Left ventricle myocardium inferior (tissue), 1 donor: ENCODE results near the gene SEC14L1. TPM values are rescaled to one million over a fixed set of nuclear protein-coding genes. Genes with fewer than 3 reads are reported as not detected.

Source experiments
- DNase-seq: peaks from one replicate; pipeline ENCODE4 v3.0.0-alpha.2; 2020
- H3K27ac ChIP-seq: fragments of 200-600 bp; replicated peaks from 2 replicates; pipeline ENCODE4 v1.8.0; 2021
- H3K27me3 ChIP-seq: fragments of 200-600 bp; 2 replicates; pipeline ENCODE4 v1.8.0; 2021; ENCODE audit warnings: low read depth
- H3K36me3 ChIP-seq: fragments of 200-600 bp; 2 replicates; pipeline ENCODE4 v1.8.0; 2021
- H3K4me1 ChIP-seq: fragments of 200-600 bp; 2 replicates; pipeline ENCODE4 v1.8.0; 2021
- H3K4me3 ChIP-seq: fragments of 200-600 bp; 2 replicates; pipeline ENCODE4 v1.8.0; 2021; ENCODE audit warnings: mild to moderate bottlenecking, moderate library complexity
- H3K9me3 ChIP-seq: fragments of 200-600 bp; replicated peaks from 2 replicates; pipeline ENCODE4 v1.8.0; 2021
- intact Hi-C: fragments of 100-400 bp; cut with micrococcal nuclease; formaldehyde crosslinking; loops from one replicate; pipeline ENCODE4 v1.11.0; 2022
- total RNA-seq: library from RNA; stranded (reverse); fragmentation: NEBNext Ultra II Directional; extraction: Animal tissue kit (Norgen Biotek cat#: 25700); gene quantifications from one replicate; pipeline ENCODE4 v1.2.1, GENCODE V29; 2021
- TF ChIP-seq, protein P1 (sequence below): fragments of 200-600 bp; IDR thresholded peaks from 2 replicates; pipeline ENCODE4 v1.8.0; 2021; ENCODE audit warnings: antibody characterized with exemption, mild to moderate bottlenecking, borderline replicate concordance
- donor health status: DM: no; HTN: yes; CAD: no; lungs with severe emphysema.

The SEC14L1 gene
- total RNA-seq, 1 donor from 2014 or later = 55.5 TPM

DNA sequence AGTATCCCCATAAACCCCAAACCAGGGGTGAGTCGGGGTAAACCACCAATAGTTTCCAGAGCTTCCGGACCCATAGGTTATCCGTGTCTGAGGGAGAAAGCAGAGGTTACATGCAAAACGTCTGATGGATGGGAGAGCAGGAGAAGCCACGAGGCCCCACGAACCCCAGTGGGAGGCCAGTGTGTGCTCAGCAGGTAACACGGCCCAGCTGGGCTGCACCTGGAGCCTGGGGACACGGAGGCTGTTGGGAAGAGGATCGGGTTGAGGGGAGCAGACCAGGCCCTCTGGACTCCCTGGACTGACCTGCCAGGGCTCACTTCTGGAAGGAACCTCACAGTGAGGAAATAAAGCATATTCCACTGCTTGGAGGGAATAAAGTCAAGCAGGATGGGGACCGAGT, 78.1 kb downstream of the SEC14L1 start:
- intact Hi-C loops = no loop called here
- Histone ChIP-seq H3K36me3 (peaks cover 51% of the 10 kb centered on the region), H3K27ac (no peak overlapping the region), H3K27me3 (no peaks in the 10 kb centered on the region), H3K4me1 (peaks cover 58% of the 10 kb centered on the region), H3K4me3 (no peak overlapping the region), H3K9me3 (no peaks in the 10 kb centered on the region)
- TF ChIP-seq, protein P1, sequence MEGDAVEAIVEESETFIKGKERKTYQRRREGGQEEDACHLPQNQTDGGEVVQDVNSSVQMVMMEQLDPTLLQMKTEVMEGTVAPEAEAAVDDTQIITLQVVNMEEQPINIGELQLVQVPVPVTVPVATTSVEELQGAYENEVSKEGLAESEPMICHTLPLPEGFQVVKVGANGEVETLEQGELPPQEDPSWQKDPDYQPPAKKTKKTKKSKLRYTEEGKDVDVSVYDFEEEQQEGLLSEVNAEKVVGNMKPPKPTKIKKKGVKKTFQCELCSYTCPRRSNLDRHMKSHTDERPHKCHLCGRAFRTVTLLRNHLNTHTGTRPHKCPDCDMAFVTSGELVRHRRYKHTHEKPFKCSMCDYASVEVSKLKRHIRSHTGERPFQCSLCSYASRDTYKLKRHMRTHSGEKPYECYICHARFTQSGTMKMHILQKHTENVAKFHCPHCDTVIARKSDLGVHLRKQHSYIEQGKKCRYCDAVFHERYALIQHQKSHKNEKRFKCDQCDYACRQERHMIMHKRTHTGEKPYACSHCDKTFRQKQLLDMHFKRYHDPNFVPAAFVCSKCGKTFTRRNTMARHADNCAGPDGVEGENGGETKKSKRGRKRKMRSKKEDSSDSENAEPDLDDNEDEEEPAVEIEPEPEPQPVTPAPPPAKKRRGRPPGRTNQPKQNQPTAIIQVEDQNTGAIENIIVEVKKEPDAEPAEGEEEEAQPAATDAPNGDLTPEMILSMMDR = no peak
- no peak for DNase-seq

DNA sequence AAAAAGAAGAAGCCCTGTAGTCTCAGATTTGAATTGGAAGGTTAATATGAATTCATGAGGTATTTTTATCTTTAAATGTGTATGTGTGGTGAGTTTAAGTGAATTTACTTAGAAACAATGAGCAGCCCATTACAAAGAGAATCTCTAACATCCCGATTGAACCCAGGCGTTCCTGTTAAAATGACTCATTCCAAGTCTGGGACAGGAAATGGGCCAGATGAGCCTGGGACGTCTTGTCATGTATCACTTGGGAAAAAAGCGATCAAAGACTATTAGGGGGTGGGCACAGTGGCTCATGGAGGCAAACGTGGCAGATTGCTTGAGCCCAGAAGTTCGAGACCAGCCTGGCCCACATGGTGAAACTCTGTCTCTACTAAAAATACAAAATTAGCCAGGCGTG, 81.6 kb downstream of the SEC14L1 start:
- peaks cover 25% of the 10 kb centered on the region for H3K36me3 ChIP-seq
- intact Hi-C loops = no loop called here
- no peak for DNase-seq
- no peaks in the 10 kb centered on the region for H3K9me3 ChIP-seq
- no peak overlapping the region for H3K4me3 ChIP-seq
- no peaks in the 10 kb centered on the region for H3K27me3 ChIP-seq
- TF ChIP-seq, protein P1 = no peak
- peaks cover 44% of the 10 kb centered on the region for H3K4me1 ChIP-seq
- peak overlapping the region; percentile 78 for H3K27ac ChIP-seq

DNA sequence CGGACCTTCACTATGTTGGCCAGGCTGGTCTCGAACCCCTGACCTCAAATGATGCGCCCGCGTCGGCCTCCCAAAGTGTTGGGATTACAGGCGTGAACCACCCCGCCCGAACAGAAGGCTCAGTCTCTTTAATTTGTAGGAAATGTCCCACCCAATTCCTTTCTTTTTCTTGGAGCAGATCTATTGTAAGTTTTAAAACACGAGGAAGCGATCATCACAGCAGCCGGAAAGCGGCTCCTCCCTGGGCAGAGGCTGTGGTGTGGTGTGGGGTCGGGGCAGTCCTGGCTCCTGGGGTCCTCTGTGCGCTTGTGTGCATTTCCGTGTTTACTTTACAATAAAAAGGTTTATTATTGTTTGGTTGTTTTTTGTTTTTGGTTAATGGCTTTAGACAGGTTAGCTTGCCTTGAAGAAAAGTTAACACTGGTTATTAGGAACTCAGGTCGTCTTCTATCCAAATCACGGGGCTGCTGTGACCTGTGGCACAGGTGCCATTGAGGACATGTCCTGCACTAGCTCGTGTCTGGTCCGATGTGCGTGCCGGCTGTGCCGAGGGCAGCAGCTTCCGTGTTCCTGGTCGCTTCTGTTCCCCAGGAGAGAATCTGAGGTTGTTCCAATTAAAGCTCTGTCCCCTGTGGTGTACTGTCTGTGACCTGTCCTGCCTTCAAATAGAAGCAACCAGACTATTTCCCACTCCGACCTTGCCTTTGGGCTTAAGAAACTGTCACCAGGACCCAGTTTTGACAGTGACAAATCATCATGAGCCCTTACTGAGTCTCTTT, 83.1 kb downstream of the SEC14L1 start:
- Histone ChIP-seq H3K27ac (peak overlapping the region; percentile 78), H3K4me1 (peaks cover 50% of the 10 kb centered on the region), H3K27me3 (no peaks in the 10 kb centered on the region), H3K4me3 (no peak overlapping the region), H3K9me3 (no peaks in the 10 kb centered on the region), H3K36me3 (peaks cover 12% of the 10 kb centered on the region)
- intact Hi-C loops = no loop called here
- no peak for DNase-seq
- TF ChIP-seq, protein P1 = no peak

DNA sequence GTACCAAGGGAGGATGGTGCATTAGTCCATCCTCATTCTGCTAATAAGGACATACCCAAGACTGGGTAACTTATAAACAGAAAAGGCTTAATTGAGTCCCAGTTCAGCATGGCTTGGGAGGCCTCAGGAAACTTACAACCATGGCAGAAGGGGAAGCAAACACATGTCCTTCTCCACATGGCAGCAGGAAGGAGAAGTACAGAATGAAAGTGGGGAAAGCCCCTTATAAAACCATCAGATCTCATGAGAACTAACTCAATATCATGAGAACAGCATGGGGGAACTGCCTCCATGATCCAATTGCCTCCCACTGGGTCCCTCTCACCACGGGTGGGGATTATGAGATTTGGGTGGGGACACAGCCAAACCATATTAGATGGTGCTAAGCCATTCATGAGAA, 84.5 kb downstream of the SEC14L1 start:
- Histone ChIP-seq H3K27me3 (no peaks in the 10 kb centered on the region), H3K36me3 (no peaks in the 10 kb centered on the region), H3K9me3 (no peaks in the 10 kb centered on the region), H3K4me3 (no peak overlapping the region), H3K27ac (peak overlapping the region; percentile 15), H3K4me1 (peaks cover 50% of the 10 kb centered on the region)
- intact Hi-C loops = no loop called here
- DNase-seq = no peak
- TF ChIP-seq, protein P1 = no peak

DNA sequence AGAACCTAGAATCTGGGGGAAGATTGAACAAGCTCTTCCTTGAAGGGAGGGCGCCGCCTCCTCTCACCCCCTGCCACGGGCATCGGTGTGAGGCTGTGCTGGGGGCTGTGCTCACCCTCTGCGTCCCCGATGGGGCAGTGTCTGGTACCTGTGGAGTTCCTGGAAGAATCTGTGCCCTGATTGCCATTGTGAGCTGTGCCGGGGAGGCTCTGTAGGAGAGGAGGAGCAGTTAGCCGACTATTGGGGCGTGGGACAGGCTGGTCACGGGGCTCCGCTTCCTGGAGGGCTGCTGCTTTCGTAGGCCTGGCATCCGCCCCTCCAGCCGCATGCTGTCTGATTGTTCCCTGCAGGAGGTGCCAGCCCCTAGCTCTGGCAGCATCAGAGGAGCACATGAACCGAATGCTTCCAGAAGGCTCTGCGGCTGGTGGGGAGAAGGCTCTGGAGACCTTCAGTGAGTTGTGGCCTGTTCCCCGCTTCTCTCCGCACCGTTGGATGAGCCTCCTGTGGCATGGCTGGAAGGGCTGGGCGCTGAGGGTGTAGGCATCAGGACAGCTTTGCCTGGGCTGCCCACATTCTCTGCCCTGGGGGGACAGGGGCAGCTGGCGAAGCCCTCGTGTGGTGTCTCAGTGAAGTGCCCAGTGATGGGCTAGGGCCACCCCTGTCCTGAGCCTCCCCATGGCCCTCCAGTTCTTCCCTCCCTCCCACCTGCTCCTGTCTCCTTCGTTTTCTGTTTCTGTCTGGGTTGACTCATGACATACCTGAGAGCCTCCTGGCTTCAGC, 86.9 kb downstream of the SEC14L1 start:
- peak overlapping the region; percentile 23 for H3K4me3 ChIP-seq
- H3K36me3 ChIP-seq = no peaks in the 10 kb centered on the region
- intact Hi-C loops = no loop called here
- no peak for DNase-seq
- no peaks in the 10 kb centered on the region for H3K27me3 ChIP-seq
- H3K27ac ChIP-seq = peak overlapping the region; percentile 58
- H3K9me3 ChIP-seq = no peaks in the 10 kb centered on the region
- TF ChIP-seq, protein P1 = no peak
- peaks cover 35% of the 10 kb centered on the region for H3K4me1 ChIP-seq
